Activated CD8-positive, alpha-beta memory T cell treated with anti-CD3 and anti-CD28 coated beads for 36 hours (primary cell): Measurements from ENCODE around the gene ETHE1. TPM values are rescaled to one million over a fixed set of nuclear protein-coding genes. Genes with fewer than 3 reads are reported as not detected.
"Not testable (repeated sequence)": the region's sequence is repeated elsewhere in the genome, so short reads cannot be mapped to it uniquely, and the experiment has no call there.

Experiments used
- CTCF ChIA-PET: fragments of 350-600 bp; sonication (Branson Sonifier 250); formaldehyde crosslinking; loops from one replicate; lab custom pipeline; 2021; ENCODE audit warnings: antibody characterized with exemption; lab: Charles Lee
- POLR2A ChIA-PET: fragments of 350-600 bp; sonication (Branson Sonifier 250); formaldehyde crosslinking; loops from one replicate; lab custom pipeline; 2021; ENCODE audit warnings: antibody characterized with exemption; lab: Charles Lee
- total RNA-seq, 2 experiments: library from RNA; stranded (reverse); gene quantifications; one replicate each; pipeline ENCODE4 v1.2.3, GENCODE V29; 2021

The ETHE1 gene
- total RNA-seq, 2 experiments from 2014 or later: 41.6 to 42.0 TPM

- ChIA-PET POLR2A (interaction anchor here (0.6 to 2.1 kb wide), 3 partner anchors 24 to 39 kb away, joined by 3 to 8 read pairs (median 3); no protein-coding TSS in a partner anchor), CTCF (interaction anchor here (0.6 to 2.5 kb wide), 18 partner anchors 10 to 190 kb away, joined by 3 to 27 read pairs (median 4); partner anchors contain the start of genes IRGQ, PHLDB3, ZNF575 and ZNF576)
These were observed 28.3 kb upstream of the ETHE1 start for GRCh38 chr19:43555185-43555770.

- CTCF ChIA-PET: interaction anchor here (0.6 to 2.5 kb wide), 14 partner anchors 11 to 191 kb away, joined by 3 to 27 read pairs (median 4); partner anchors contain the start of genes IRGQ, PHLDB3, ZNF575 and ZNF576
- POLR2A ChIA-PET: interaction anchor here (0.6 to 2.1 kb wide), 3 partner anchors 26 to 40 kb away, joined by 3 to 8 read pairs (median 3); no protein-coding TSS in a partner anchor
These were observed 27.4 kb upstream of the ETHE1 start for GRCh38 chr19:43554317-43554895.

DNA sequence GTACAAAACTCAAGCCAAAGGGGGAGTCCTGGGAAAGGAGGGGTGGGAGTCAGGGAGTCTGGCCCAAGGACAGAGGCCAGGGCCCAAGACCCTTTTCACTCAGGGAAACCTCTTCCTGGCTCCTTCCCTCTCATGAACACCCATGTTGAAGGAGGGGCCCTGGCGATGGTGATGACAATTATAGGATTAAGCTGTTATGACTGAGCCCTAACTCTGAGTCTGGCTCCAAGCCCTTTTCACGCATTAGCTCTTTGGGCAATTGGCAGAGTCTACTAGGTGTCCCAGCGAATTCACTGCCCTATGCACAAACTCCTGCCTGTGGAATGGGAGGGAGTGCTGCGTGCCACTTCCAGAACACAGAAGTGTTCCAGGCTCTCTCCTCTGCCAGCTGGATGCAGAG, 26.7 kb upstream of the ETHE1 start:
- ChIA-PET POLR2A (interaction anchor here (0.6 kb wide), 1 partner anchor 26 kb away, joined by 3 read pairs; no protein-coding TSS in a partner anchor), CTCF (interaction anchor here (0.7 to 2.5 kb wide), 4 partner anchors 26 to 106 kb away, joined by 3 to 27 read pairs (median 10); partner anchors contain the start of genes IRGQ and ZNF576)

- ChIA-PET POLR2A (no interaction called here), CTCF (interaction anchor here (1.4 to 1.8 kb wide), 2 partner anchors 25 to 42 kb away, joined by 3 to 4 read pairs; no protein-coding TSS in a partner anchor)
These were observed 25.6 kb upstream of the ETHE1 start for GRCh38 chr19:43552616-43553015.

DNA sequence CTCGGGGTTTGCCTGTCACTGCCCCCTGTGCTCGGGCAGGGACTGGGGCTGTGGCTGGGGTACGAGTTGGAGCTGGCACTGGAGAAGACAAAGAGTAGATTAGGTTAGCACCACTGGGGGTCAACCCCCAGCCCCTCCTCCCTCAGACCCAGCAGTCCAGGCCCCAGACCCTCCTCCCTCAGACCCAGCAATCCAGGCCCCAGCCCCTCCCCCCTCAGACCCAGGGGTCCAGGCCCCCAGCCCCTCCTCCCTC, 25.1 kb upstream of the ETHE1 start:
- ChIA-PET POLR2A (no interaction called here), CTCF (interaction anchor here (1.4 to 1.7 kb wide), 2 partner anchors 19 to 42 kb away, joined by 3 to 5 read pairs; no protein-coding TSS in a partner anchor)

- ChIA-PET CTCF (interaction anchor here (1.4 to 1.7 kb wide), 2 partner anchors 19 to 43 kb away, joined by 3 to 5 read pairs; no protein-coding TSS in a partner anchor), POLR2A (no interaction called here)
These were observed 24.6 kb upstream of the ETHE1 start for GRCh38 chr19:43551399-43552197.

DNA sequence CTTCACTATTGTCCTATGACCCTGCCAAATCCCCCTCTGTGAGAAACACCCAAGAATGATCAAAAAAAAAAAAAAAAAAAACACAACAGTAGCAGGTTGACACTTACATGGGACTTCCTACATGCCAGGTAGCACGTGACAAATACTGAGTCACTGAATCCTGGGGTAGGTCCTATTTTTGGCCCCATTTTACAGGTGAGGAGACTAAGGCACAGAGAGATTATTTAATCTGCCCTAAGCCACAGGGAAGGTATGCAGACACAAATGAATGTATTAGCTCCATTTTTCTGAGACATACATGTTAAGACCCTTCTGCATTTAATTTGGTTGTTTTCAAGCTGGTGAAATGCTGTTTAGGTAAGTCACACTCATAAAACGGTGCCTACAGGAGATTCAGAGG, 21.7 kb upstream of the ETHE1 start:
- POLR2A ChIA-PET: no interaction called here
- CTCF ChIA-PET: interaction anchor here (0.7 kb wide), 1 partner anchor 13 kb away, joined by 4 read pairs; no protein-coding TSS in a partner anchor

- POLR2A ChIA-PET, CTCF ChIA-PET: not testable (repeated sequence)
These were observed 20.9 kb upstream of the ETHE1 start for GRCh38 chr19:43547926-43548325.

- ChIA-PET POLR2A (no interaction called here), CTCF (interaction anchor here (0.9 kb wide), 1 partner anchor 14 kb away, joined by 3 read pairs; the partner anchor contains the start of gene ZNF575)
These were observed 19.6 kb upstream of the ETHE1 start for GRCh38 chr19:43546581-43546980.

GRCh38 chr19:43545981-43546380, 19.0 kb upstream of the ETHE1 start:
- CTCF ChIA-PET: no interaction called here
- POLR2A ChIA-PET: no interaction called here

GRCh38 chr19:43545276-43545675, 18.3 kb upstream of the ETHE1 start:
- ChIA-PET POLR2A (no interaction called here), CTCF (interaction anchor here (0.6 kb wide), 1 partner anchor 91 kb away, joined by 3 read pairs; no protein-coding TSS in a partner anchor)

GRCh38 chr19:43544077-43544476, 17.1 kb upstream of the ETHE1 start:
- CTCF ChIA-PET: no interaction called here
- POLR2A ChIA-PET: no interaction called here

DNA sequence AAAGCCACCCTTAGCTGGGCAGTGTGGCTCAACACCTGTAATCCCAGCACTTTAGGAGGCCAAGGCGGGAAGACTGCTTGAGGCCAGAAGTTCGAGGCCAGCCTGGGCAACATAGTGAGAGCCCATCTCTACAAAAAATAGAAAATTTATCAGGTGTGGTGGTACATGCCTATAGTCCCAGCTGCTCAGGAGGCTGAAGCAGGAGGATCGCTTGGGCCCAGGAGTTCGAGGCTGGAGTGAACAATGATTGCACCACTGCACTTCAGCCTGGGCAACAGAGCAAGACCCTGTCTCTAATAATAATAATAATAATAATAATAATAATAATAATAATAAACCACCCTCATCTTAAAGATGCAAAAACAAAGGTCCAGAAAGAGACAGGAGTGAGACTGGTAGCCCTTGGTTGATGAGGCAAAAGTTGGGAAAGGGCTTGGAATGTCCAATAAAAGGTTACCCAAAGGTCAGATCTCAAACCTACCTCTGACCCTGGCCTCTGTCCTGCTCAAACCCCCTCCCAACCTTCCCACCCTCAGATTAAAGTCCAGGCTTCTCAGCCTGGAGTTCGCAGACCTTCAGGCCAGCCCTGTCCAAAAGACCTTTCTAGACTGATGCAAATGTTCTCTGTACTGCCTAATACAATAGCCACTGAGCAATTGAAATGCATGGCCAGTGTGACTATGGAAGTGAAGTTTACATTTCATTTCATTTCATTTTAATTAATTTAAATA, 15.1 kb upstream of the ETHE1 start:
- ChIA-PET POLR2A (no interaction called here), CTCF (no interaction called here)

DNA sequence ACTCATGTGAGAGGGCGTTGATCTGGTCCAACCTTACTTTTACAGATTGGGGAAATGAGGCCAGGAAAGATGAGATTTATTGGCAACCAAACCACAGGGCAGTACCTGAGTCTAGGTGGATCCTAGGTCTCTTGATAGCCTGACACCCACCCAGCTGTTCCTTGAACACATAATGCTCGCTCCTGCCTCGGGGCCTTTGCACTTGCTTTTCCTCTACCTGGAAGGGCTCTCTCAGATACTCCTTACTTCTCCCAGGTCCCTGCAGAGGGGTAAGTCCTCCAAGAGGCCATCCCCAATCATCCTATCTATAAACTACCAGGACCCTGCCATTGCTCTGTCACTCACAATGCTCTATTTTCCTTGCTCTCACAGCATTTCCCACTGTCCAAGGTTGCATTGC, 13.4 kb upstream of the ETHE1 start:
- POLR2A ChIA-PET: no interaction called here
- CTCF ChIA-PET: no interaction called here

DNA sequence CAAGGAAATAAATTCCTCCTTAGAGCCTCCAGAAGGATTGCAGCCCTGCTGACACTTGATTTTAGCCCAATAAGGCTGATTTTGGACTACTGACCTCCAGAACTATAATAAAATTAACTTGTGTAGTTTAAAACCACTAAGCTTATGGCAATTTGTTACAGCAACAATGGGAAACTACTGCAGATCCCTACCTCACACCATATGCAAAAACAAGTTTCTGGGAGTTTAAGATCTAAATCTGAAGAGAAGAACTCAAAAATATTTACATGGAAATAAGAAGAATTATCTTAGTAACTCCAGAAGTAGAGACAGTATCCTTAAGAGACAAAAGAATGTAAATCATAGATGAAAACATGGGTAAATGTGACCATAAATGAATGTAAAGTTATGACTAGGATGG, 11.9 kb upstream of the ETHE1 start:
- POLR2A ChIA-PET: no interaction called here
- CTCF ChIA-PET: interaction anchor here (4.4 kb wide), 1 partner anchor 56 kb away, joined by 14 read pairs; no protein-coding TSS in a partner anchor

- POLR2A ChIA-PET: interaction anchor here (0.7 kb wide), 1 partner anchor 60 kb away, joined by 3 read pairs; no protein-coding TSS in a partner anchor
- CTCF ChIA-PET: interaction anchor here (0.5 to 4.4 kb wide), 4 partner anchors 10 to 60 kb away, joined by 3 to 14 read pairs (median 7); no protein-coding TSS in a partner anchor
These were observed 8.1 kb upstream of the ETHE1 start for GRCh38 chr19:43534816-43535761.

DNA sequence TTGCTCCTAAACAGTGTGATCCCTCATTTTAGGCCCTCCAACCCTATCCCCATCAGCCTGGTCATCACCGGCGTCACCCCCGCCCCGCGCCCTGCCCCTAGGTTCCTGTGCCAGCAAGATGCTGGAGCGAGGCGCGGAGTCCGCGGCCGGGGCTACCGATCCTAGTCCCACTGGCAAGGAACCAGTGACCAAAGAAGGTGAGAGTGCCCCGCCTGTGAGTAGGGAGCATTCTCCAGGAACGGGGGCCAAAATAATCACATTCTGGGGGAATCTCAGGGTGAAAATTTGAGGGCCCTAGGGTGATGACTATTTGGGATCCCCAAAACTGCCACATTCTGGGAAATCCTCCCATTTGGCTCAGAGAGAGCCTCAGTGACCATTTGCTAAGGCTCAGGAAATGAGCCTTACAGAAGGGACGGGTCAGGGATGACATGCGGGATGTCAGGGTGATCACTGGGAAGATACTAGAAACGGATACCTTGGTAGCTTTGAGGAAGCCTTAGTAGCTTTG, 7.4 kb upstream of the ETHE1 start:
- POLR2A ChIA-PET: interaction anchor here (1.1 kb wide), 1 partner anchor 60 kb away, joined by 8 read pairs; no protein-coding TSS in a partner anchor

More for the DNA sequence above, 7.4 kb upstream of the ETHE1 start:
- CTCF ChIA-PET: interaction anchor here (1.3 to 4.4 kb wide), 4 partner anchors 21 to 60 kb away, joined by 4 to 14 read pairs (median 4); partner anchors contain the start of gene PHLDB3
